Neural cell (in vitro differentiated cells): Measurements from ENCODE around the gene HMGCR. TPM values are rescaled to one million over a fixed set of nuclear protein-coding genes. Genes with fewer than 3 reads are reported as not detected.

Experiments used
- H2AFZ ChIP-seq: fragments of 200-600, 300-800 bp; sonication (generic), shearing (Covaris generic); 2 replicates; pipeline ENCODE4 v1.6.0; 2014; ENCODE audit warnings: low read depth, mild to moderate bottlenecking, antibody characterized with exemption, low read length, moderate library complexity
- H3F3A ChIP-seq: fragments of 200-600 bp; shearing (Covaris generic); 2 replicates; pipeline ENCODE4 v1.6.1; 2016; ENCODE audit warnings: mild to moderate bottlenecking, moderate library complexity, mixed read lengths, antibody characterized with exemption, low read length; ENCODE audit not compliant: insufficient read depth, poor library complexity, severe bottlenecking
- H3K27ac ChIP-seq: fragments of 200-600, 300-800 bp; sonication (generic), shearing (Covaris generic); 2 replicates; pipeline ENCODE4 v1.5.1; 2014; ENCODE audit warnings: mild to moderate bottlenecking, low read length, moderate library complexity
- H3K27me3 ChIP-seq: fragments of 300-800, 200-600 bp; sonication (generic), shearing (Covaris generic); 2 replicates; pipeline ENCODE4 v1.6.0; 2014; ENCODE audit warnings: mild to moderate bottlenecking, low read depth, low read length, moderate library complexity; ENCODE audit not compliant: insufficient read depth
- H3K36me3 ChIP-seq: fragments of 300-800, 200-600 bp; sonication (generic), shearing (Covaris generic); 2 replicates; pipeline ENCODE4 v1.5.1; 2014; ENCODE audit warnings: mild to moderate bottlenecking, antibody characterized with exemption, low read length, moderate library complexity; ENCODE audit not compliant: insufficient read depth
- H3K4me2 ChIP-seq: fragments of 300-800, 200-600 bp; sonication (generic), shearing (Covaris generic); 2 replicates; pipeline ENCODE4 v1.6.0; 2014; ENCODE audit warnings: mild to moderate bottlenecking, low read length
- H3K4me3 ChIP-seq: fragments of 300-800, 200-600 bp; sonication (generic), shearing (Covaris generic); 2 replicates; pipeline ENCODE4 v1.5.1; 2014; ENCODE audit warnings: mild to moderate bottlenecking, low read length, moderate library complexity
- H3K79me2 ChIP-seq: fragments of 200-600 bp; shearing (Covaris generic); replicated peaks from 2 replicates; pipeline ENCODE4 v1.6.0; 2014; ENCODE audit warnings: mild to moderate bottlenecking, low read length, moderate library complexity; ENCODE audit not compliant: insufficient read depth
- H3K9ac ChIP-seq: fragments of 300-800, 200-600 bp; sonication (generic), shearing (Covaris generic); 2 replicates; pipeline ENCODE4 v1.6.1; 2016; ENCODE audit warnings: mild to moderate bottlenecking, low read length, mixed read lengths
- H3K9me2 ChIP-seq: fragments of 200-600 bp; shearing (Covaris generic); 2 replicates; pipeline ENCODE4 v1.6.1; 2016; ENCODE audit warnings: mild to moderate bottlenecking, low read length, mixed read lengths; ENCODE audit not compliant: insufficient read depth
- H3K9me3 ChIP-seq: fragments of 200-600, 300-800 bp; sonication (generic), shearing (Covaris generic); 2 replicates; pipeline ENCODE4 v1.6.1; 2016; ENCODE audit warnings: mild to moderate bottlenecking, mixed run types, low read length, moderate library complexity, mixed read lengths
- H4K20me1 ChIP-seq: fragments of 200-600 bp; shearing (Covaris generic); 2 replicates; pipeline ENCODE4 v1.6.1; 2016; ENCODE audit warnings: mild to moderate bottlenecking, mixed run types; ENCODE audit not compliant: insufficient read depth
- EP300 ChIP-seq: fragments of 450-650 bp; conservative IDR thresholded peaks from 2 replicates; pipeline ENCODE4 v1.6.1; 2014; ENCODE audit warnings: antibody characterized with exemption, mild to moderate bottlenecking, moderate library complexity; ENCODE audit not compliant: poor library complexity, severe bottlenecking
- EZH2 ChIP-seq: fragments of 200-600, 300-800 bp; shearing (Covaris generic), sonication (generic); IDR thresholded peaks from 2 replicates; pipeline ENCODE4 v1.6.1; 2014; ENCODE audit warnings: antibody characterized with exemption, low read length, borderline replicate concordance, mild to moderate bottlenecking; ENCODE audit not compliant: insufficient read depth, poor library complexity, severe bottlenecking
- MXI1 ChIP-seq: fragments of 450-650 bp; conservative IDR thresholded peaks from 2 replicates; pipeline ENCODE4 v1.6.1; 2014; ENCODE audit warnings: antibody characterized with exemption, mild to moderate bottlenecking; ENCODE audit not compliant: poor library complexity, severe bottlenecking
- POLR2AphosphoS5 ChIP-seq: IDR thresholded peaks from 2 replicates; pipeline ENCODE4 v1.6.1; 2012
- RAD21 ChIP-seq: fragments of 450-650 bp; conservative IDR thresholded peaks from 2 replicates; pipeline ENCODE4 v1.6.1; 2014; ENCODE audit warnings: antibody characterized with exemption, mild to moderate bottlenecking, moderate library complexity
- SMC3 ChIP-seq: fragments of 450-650 bp; conservative IDR thresholded peaks from 2 replicates; pipeline ENCODE4 v1.6.1; 2014; ENCODE audit warnings: antibody characterized with exemption, mild to moderate bottlenecking, moderate library complexity; ENCODE audit not compliant: poor library complexity
- TAF1 ChIP-seq: IDR thresholded peaks from 2 replicates; pipeline ENCODE4 v1.6.1; 2012; ENCODE audit warnings: low read depth
- polyA plus RNA-seq: library from polyadenylated mRNA; depleted of rRNA; stranded (reverse); fragments of >200 nt; gene quantifications from 2 replicates; pipeline ENCODE4 v1.2.3, GENCODE V29; 2014
- TF ChIP-seq, protein P1 (sequence below): fragments of 450-650 bp; IDR thresholded peaks from 2 replicates; pipeline ENCODE4 v1.5.1; 2014; ENCODE audit warnings: antibody characterized with exemption, mild to moderate bottlenecking, moderate library complexity; ENCODE audit not compliant: poor library complexity, severe bottlenecking
- TF ChIP-seq, protein P2 (sequence below): IDR thresholded peaks from 2 replicates; pipeline ENCODE4 v1.6.1; 2012; ENCODE audit warnings: borderline replicate concordance

Gene HMGCR
- polyA plus RNA-seq, 1 donor from 2014 or later: 293 TPM

DNA sequence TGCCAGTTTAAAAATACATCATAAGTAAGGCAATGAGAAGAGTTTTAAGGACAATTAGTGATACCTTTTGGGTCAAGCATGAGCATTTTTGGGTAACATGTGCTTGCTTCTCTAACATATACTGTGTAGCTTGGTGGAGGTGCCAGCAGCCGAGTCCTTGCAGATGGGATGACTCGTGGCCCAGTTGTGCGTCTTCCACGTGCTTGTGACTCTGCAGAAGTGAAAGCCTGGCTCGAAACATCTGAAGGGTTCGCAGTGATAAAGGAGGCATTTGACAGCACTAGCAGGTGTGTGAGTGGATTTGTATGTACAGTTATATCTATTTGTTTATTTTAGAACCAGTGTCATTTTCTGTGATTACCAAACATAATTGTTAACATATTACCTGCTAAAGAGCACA is 18.2 kb downstream of the HMGCR start:
- peaks cover 24% of the 10 kb centered on the region for H3K79me2 ChIP-seq
- H3F3A ChIP-seq: no peaks in the 10 kb centered on the region
- no peaks in the 10 kb centered on the region for H4K20me1 ChIP-seq
- no peaks in the 10 kb centered on the region for H3K9me3 ChIP-seq
- H3K4me2 ChIP-seq: no peak overlapping the region
- H3K27me3 ChIP-seq: no peaks in the 10 kb centered on the region
- no peak overlapping the region for H2AFZ ChIP-seq
- H3K27ac ChIP-seq: no peak overlapping the region
- TF ChIP-seq, protein P1, sequence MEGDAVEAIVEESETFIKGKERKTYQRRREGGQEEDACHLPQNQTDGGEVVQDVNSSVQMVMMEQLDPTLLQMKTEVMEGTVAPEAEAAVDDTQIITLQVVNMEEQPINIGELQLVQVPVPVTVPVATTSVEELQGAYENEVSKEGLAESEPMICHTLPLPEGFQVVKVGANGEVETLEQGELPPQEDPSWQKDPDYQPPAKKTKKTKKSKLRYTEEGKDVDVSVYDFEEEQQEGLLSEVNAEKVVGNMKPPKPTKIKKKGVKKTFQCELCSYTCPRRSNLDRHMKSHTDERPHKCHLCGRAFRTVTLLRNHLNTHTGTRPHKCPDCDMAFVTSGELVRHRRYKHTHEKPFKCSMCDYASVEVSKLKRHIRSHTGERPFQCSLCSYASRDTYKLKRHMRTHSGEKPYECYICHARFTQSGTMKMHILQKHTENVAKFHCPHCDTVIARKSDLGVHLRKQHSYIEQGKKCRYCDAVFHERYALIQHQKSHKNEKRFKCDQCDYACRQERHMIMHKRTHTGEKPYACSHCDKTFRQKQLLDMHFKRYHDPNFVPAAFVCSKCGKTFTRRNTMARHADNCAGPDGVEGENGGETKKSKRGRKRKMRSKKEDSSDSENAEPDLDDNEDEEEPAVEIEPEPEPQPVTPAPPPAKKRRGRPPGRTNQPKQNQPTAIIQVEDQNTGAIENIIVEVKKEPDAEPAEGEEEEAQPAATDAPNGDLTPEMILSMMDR: no peak
- TF ChIP-seq SMC3 (no peak), POLR2AphosphoS5 (no peak), MXI1 (no peak), EP300 (no peak), TAF1 (no peak), RAD21 (no peak), EZH2 (no peak)
- TF ChIP-seq, protein P2, sequence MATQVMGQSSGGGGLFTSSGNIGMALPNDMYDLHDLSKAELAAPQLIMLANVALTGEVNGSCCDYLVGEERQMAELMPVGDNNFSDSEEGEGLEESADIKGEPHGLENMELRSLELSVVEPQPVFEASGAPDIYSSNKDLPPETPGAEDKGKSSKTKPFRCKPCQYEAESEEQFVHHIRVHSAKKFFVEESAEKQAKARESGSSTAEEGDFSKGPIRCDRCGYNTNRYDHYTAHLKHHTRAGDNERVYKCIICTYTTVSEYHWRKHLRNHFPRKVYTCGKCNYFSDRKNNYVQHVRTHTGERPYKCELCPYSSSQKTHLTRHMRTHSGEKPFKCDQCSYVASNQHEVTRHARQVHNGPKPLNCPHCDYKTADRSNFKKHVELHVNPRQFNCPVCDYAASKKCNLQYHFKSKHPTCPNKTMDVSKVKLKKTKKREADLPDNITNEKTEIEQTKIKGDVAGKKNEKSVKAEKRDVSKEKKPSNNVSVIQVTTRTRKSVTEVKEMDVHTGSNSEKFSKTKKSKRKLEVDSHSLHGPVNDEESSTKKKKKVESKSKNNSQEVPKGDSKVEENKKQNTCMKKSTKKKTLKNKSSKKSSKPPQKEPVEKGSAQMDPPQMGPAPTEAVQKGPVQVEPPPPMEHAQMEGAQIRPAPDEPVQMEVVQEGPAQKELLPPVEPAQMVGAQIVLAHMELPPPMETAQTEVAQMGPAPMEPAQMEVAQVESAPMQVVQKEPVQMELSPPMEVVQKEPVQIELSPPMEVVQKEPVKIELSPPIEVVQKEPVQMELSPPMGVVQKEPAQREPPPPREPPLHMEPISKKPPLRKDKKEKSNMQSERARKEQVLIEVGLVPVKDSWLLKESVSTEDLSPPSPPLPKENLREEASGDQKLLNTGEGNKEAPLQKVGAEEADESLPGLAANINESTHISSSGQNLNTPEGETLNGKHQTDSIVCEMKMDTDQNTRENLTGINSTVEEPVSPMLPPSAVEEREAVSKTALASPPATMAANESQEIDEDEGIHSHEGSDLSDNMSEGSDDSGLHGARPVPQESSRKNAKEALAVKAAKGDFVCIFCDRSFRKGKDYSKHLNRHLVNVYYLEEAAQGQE: no peak
- no peak overlapping the region for H3K4me3 ChIP-seq
- H3K9ac ChIP-seq: no peak overlapping the region
- H3K9me2 ChIP-seq: no peaks in the 10 kb centered on the region
- peaks cover 53% of the 10 kb centered on the region for H3K36me3 ChIP-seq

DNA sequence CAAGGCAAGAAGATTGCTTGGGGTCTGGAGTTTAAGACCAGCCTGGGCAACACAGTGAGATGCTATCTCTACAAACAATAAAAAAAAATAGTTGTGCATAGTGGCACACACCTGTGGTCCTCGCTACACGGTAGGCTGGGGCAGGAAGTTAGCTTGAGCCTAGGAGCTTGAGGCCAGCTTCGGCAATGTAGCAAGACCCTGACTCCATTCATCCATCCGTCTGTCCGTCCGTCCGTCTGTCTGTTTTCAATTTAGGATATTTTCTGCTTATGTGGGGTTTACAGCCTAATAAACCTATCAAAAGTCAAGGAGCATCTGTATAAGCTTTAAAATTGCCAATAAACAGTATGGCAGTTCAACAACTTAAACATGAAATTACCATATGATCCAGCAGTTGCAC is 19.7 kb downstream of the HMGCR start:
- H4K20me1 ChIP-seq: no peaks in the 10 kb centered on the region
- peaks cover 18% of the 10 kb centered on the region for H3K79me2 ChIP-seq
- no peak overlapping the region for H2AFZ ChIP-seq
- H3K9me3 ChIP-seq: no peaks in the 10 kb centered on the region
- H3K36me3 ChIP-seq: peaks cover 47% of the 10 kb centered on the region
- no peak for TF ChIP-seq RAD21
- no peak for TF ChIP-seq TAF1
- TF ChIP-seq EZH2: no peak
- TF ChIP-seq SMC3: no peak
- TF ChIP-seq, protein P1: no peak
- TF ChIP-seq MXI1: no peak
- TF ChIP-seq, protein P2: no peak
- no peak for TF ChIP-seq EP300
- no peak for TF ChIP-seq POLR2AphosphoS5
- no peaks in the 10 kb centered on the region for H3K27me3 ChIP-seq
- H3K27ac ChIP-seq: no peak overlapping the region
- H3K9ac ChIP-seq: no peak overlapping the region
- H3F3A ChIP-seq: no peaks in the 10 kb centered on the region
- H3K4me2 ChIP-seq: no peak overlapping the region
- no peaks in the 10 kb centered on the region for H3K9me2 ChIP-seq
- no peak overlapping the region for H3K4me3 ChIP-seq
